ENCODE measurements around the gene TFDP1. TPM values are rescaled to one million over a fixed set of nuclear protein-coding genes. Genes with fewer than 3 reads are reported as not detected.

TFDP1 gene
- total and polyA plus RNA-seq, 4 donors = 17.4 to 36.6 (median 33.1) TPM

- H3K36me3 ChIP-seq (ENCODE audit: control insufficient read depth in 1 of 2, insufficient read depth in 2 of 2, low read length in 1 of 2) = no peaks in the 10 kb centered on the region
- H3K27ac ChIP-seq (ENCODE audit: low read depth in 1 of 2, low read length in 2 of 2) = no peak overlapping the region
- no peaks in the 10 kb centered on the region for H3K4me1 ChIP-seq (ENCODE audit: control insufficient read depth in 1 of 2, insufficient read depth in 2 of 2, low read length in 2 of 2)
- WGBS, 2 donors = 95% methylated on average over 37 of the region's 37 CpGs
- intact Hi-C loops (cut with DNase I) = no loop called here
- no peak overlapping the region for H3K4me3 ChIP-seq (ENCODE audit: low read length in 2 of 2)
- H3K9me3 ChIP-seq (ENCODE audit: control insufficient read depth, low read length) = no peaks in the 10 kb centered on the region
- DNase-seq = peak; percentile 34 to 63
- no peaks in the 10 kb centered on the region for H3K27me3 ChIP-seq (ENCODE audit: control insufficient read depth in 1 of 2, insufficient read depth in 2 of 2, low read length in 1 of 2)
- ATAC-seq (ENCODE audit: low FRiP score) = no peak
These were observed 67.2 kb downstream of the TFDP1 start for GRCh38 chr13:113651511-113652403.

GRCh38 chr13:113652404-113653263 is 68.1 kb downstream of the TFDP1 start:
- H3K9me3 ChIP-seq (ENCODE audit: control insufficient read depth, low read length) = no peaks in the 10 kb centered on the region
- H3K4me3 ChIP-seq (ENCODE audit: low read length in 2 of 2) = no peak overlapping the region
- intact Hi-C loops (cut with DNase I) = no loop called here
- H3K4me1 ChIP-seq (ENCODE audit: control insufficient read depth in 1 of 2, insufficient read depth in 2 of 2, low read length in 2 of 2) = no peaks in the 10 kb centered on the region
- 94% methylated on average over 21 to 24 of the region's 24 CpGs for WGBS, 2 donors
- DNase-seq (peak; percentile 34 to 53), ATAC-seq (ENCODE audit: low FRiP score) (no peak)
- no peaks in the 10 kb centered on the region for H3K27me3 ChIP-seq (ENCODE audit: control insufficient read depth in 1 of 2, insufficient read depth in 2 of 2, low read length in 1 of 2)
- no peak overlapping the region for H3K27ac ChIP-seq (ENCODE audit: low read depth in 1 of 2, low read length in 2 of 2)
- no peaks in the 10 kb centered on the region for H3K36me3 ChIP-seq (ENCODE audit: control insufficient read depth in 1 of 2, insufficient read depth in 2 of 2, low read length in 1 of 2)

- no peaks in the 10 kb centered on the region for H3K4me1 ChIP-seq (ENCODE audit: control insufficient read depth in 1 of 2, insufficient read depth in 2 of 2, low read length in 2 of 2)
- no peaks in the 10 kb centered on the region for H3K36me3 ChIP-seq (ENCODE audit: control insufficient read depth in 1 of 2, insufficient read depth in 2 of 2, low read length in 1 of 2)
- no peaks in the 10 kb centered on the region for H3K27me3 ChIP-seq (ENCODE audit: control insufficient read depth in 1 of 2, insufficient read depth in 2 of 2, low read length in 1 of 2)
- ATAC-seq (ENCODE audit: low FRiP score) = no peak
- 80 to 82% methylated on average over 23 to 24 of the region's 24 CpGs for WGBS, 2 donors
- peak; percentile 26 to 61 for DNase-seq
- intact Hi-C loops (cut with DNase I) = no loop called here
- H3K4me3 ChIP-seq (ENCODE audit: low read length in 2 of 2) = no peak overlapping the region
- no peaks in the 10 kb centered on the region for H3K9me3 ChIP-seq (ENCODE audit: control insufficient read depth, low read length)
- no peak overlapping the region for H3K27ac ChIP-seq (ENCODE audit: low read depth in 1 of 2, low read length in 2 of 2)
These were observed 69.0 kb downstream of the TFDP1 start for GRCh38 chr13:113653264-113654174.

DNA sequence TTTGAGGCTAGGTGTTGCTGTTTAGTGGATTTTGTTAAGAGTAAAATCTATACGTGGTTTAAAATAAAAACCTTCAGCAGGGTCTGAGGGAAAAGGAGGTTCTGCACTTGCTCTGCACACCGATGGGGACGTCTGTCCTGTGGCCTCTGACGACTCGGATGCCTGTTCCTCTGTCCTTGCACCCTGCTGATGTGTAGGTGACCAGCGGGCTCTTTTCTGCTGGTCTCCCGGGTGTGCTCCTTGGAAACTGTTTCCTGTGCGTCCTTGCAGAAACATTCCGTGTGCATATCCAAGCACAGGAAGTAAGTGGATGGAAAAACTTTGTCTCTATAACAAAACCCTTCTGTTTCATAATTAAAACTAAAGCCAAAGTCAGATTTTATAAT is 69.6 kb downstream of the TFDP1 start:
- DNase-seq = peak in 1 of 2 donors; percentile 37

DNA sequence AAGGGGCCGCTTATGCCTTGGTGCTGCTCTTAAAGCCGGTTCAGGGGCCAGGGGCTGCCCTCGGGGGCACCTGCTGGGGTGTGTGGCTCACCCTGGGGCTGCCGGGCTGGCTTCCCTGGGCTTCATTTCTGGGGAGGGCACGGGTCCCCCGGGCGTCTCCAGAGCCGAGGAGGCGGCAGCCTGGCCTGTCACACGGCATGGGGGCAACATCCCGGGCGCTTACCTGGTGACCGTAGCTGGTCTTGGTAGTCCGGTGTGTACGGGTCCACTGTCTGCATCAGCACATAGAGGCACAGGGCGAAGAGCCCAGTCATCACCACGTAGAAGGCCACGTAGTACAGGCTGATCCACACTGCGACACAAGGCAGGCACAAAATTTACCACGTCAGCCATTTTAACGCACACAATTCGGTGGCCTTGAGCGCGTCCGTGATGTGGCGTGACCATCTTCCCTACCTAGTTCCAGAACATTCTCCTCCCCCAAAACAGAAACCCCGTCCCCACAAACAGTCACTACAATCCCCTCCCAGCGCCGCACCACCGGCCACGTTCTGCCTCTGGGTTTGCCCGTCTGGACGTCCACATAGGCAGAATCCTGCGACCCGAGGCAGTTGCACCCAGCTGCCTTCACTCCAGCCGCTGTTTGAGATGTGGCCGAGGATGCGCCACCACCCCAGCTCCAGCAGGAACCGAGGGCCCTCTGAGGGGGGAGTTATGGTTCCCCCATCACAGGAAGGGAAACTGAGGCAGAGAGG is 70.2 kb downstream of the TFDP1 start:
- WGBS, 2 donors = 88 to 91% methylated on average over 39 of the region's 39 CpGs
- ATAC-seq (ENCODE audit: low FRiP score) (no peak), DNase-seq (peak; percentile 38 to 73)
- no peak overlapping the region for H3K4me3 ChIP-seq (ENCODE audit: low read length in 2 of 2)
- no peaks in the 10 kb centered on the region for H3K36me3 ChIP-seq (ENCODE audit: control insufficient read depth in 1 of 2, insufficient read depth in 2 of 2, low read length in 1 of 2)
- H3K27ac ChIP-seq (ENCODE audit: low read depth in 1 of 2, low read length in 2 of 2) = no peak overlapping the region
- intact Hi-C loops (cut with DNase I) = no loop called here
- H3K4me1 ChIP-seq (ENCODE audit: control insufficient read depth in 1 of 2, insufficient read depth in 2 of 2, low read length in 2 of 2) = no peaks in the 10 kb centered on the region
- no peaks in the 10 kb centered on the region for H3K9me3 ChIP-seq (ENCODE audit: control insufficient read depth, low read length)
- no peaks in the 10 kb centered on the region for H3K27me3 ChIP-seq (ENCODE audit: control insufficient read depth in 1 of 2, insufficient read depth in 2 of 2, low read length in 1 of 2)

More for the DNA sequence above, 69.6 kb downstream of the TFDP1 start:
- Histone ChIP-seq H3K4me1 (ENCODE audit: control insufficient read depth in 1 of 2, insufficient read depth in 2 of 2, low read length in 2 of 2) (no peaks in the 10 kb centered on the region), H3K4me3 (ENCODE audit: low read length in 2 of 2) (no peak overlapping the region), H3K27me3 (ENCODE audit: control insufficient read depth in 1 of 2, insufficient read depth in 2 of 2, low read length in 1 of 2) (no peaks in the 10 kb centered on the region), H3K36me3 (ENCODE audit: control insufficient read depth in 1 of 2, insufficient read depth in 2 of 2, low read length in 1 of 2) (no peaks in the 10 kb centered on the region), H3K9me3 (ENCODE audit: control insufficient read depth, low read length) (no peaks in the 10 kb centered on the region), H3K27ac (ENCODE audit: low read depth in 1 of 2, low read length in 2 of 2) (no peak overlapping the region)
- ATAC-seq (ENCODE audit: low FRiP score) = no peak
- WGBS, 2 donors = 80 to 82% methylated on average over 9 of the region's 9 CpGs
- intact Hi-C loops (cut with DNase I) = no loop called here

DNA sequence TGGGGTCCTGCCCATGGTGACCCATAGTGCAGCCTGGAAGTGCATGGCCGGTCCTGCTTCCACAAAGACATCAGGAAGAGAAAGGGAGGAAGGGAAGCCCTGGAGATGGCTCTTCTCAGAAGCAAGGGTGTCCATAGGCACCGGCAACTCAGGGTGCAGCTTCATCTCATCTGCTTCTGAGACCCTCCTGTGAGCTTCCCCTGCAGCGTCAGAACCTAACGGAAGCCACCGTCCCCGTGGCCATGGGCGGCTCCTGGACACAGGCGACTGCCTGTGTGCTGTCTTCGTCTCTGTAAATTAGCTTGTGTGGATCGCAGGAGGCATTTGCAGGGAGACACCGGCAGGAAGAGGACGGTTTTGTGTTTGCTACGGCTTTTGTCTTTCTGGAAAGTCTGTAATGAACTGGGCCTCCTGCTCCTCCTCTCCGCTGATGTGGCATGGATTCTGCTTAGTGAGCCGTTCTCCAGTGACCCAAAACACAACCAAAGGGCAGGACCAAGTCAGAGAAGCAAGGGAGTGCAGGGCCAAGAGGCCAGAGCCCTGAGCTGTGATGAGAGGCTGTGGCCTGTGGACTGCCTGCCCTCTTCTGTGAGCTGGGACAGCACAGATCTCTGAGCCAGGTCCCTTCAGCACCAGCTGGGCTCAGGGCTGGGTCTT is 70.9 kb downstream of the TFDP1 start:
- intact Hi-C loops (cut with DNase I) = no loop called here
- DNase-seq (peak in 1 of 2 donors; percentile 33), ATAC-seq (ENCODE audit: low FRiP score) (no peak)
- no peaks in the 10 kb centered on the region for H3K36me3 ChIP-seq (ENCODE audit: control insufficient read depth in 1 of 2, insufficient read depth in 2 of 2, low read length in 1 of 2)
- no peaks in the 10 kb centered on the region for H3K27me3 ChIP-seq (ENCODE audit: control insufficient read depth in 1 of 2, insufficient read depth in 2 of 2, low read length in 1 of 2)
- no peaks in the 10 kb centered on the region for H3K9me3 ChIP-seq (ENCODE audit: control insufficient read depth, low read length)
- no peak overlapping the region for H3K4me3 ChIP-seq (ENCODE audit: low read length in 2 of 2)
- H3K27ac ChIP-seq (ENCODE audit: low read depth in 1 of 2, low read length in 2 of 2) = no peak overlapping the region
- H3K4me1 ChIP-seq (ENCODE audit: control insufficient read depth in 1 of 2, insufficient read depth in 2 of 2, low read length in 2 of 2) = no peaks in the 10 kb centered on the region
- WGBS, 2 donors = 88 to 89% methylated on average over 15 of the region's 15 CpGs

- 91% methylated on average over 25 of the region's 25 CpGs for WGBS, 2 donors
- DNase-seq (peak; percentile 42 to 72), ATAC-seq (ENCODE audit: low FRiP score) (no peak)
- Histone ChIP-seq H3K36me3 (ENCODE audit: control insufficient read depth in 1 of 2, insufficient read depth in 2 of 2, low read length in 1 of 2) (no peaks in the 10 kb centered on the region), H3K9me3 (ENCODE audit: control insufficient read depth, low read length) (no peaks in the 10 kb centered on the region), H3K27me3 (ENCODE audit: control insufficient read depth in 1 of 2, insufficient read depth in 2 of 2, low read length in 1 of 2) (no peaks in the 10 kb centered on the region), H3K4me1 (ENCODE audit: control insufficient read depth in 1 of 2, insufficient read depth in 2 of 2, low read length in 2 of 2) (no peaks in the 10 kb centered on the region), H3K27ac (ENCODE audit: low read depth in 1 of 2, low read length in 2 of 2) (no peak overlapping the region), H3K4me3 (ENCODE audit: low read length in 2 of 2) (no peak overlapping the region)
- intact Hi-C loops (cut with DNase I) = no loop called here
These were observed 71.5 kb downstream of the TFDP1 start for GRCh38 chr13:113656003-113656588.
